Measurements from ENCODE around the gene SMCR8. TPM values are rescaled to one million over a fixed set of nuclear protein-coding genes. Genes with fewer than 3 reads are reported as not detected.

Gene SMCR8
- total RNA-seq, 1 donor from 2014 or later = 20.2 TPM

GRCh38 chr17:18374216-18374615, 59.1 kb downstream of the SMCR8 start:
- Mint-ChIP-seq H3K27me3 (ENCODE audit: low read depth) (peaks cover 5% of the 10 kb centered on the region), H3K36me3 (ENCODE audit: low read depth) (no peaks in the 10 kb centered on the region), H3K4me3 (no peak overlapping the region), H3K9me3 (peaks cover 2% of the 10 kb centered on the region), H3K27ac (ENCODE audit: unreplicated experiment) (no peak overlapping the region), H3K4me1 (no peaks in the 10 kb centered on the region)
- TF ChIP-seq, protein P1, sequence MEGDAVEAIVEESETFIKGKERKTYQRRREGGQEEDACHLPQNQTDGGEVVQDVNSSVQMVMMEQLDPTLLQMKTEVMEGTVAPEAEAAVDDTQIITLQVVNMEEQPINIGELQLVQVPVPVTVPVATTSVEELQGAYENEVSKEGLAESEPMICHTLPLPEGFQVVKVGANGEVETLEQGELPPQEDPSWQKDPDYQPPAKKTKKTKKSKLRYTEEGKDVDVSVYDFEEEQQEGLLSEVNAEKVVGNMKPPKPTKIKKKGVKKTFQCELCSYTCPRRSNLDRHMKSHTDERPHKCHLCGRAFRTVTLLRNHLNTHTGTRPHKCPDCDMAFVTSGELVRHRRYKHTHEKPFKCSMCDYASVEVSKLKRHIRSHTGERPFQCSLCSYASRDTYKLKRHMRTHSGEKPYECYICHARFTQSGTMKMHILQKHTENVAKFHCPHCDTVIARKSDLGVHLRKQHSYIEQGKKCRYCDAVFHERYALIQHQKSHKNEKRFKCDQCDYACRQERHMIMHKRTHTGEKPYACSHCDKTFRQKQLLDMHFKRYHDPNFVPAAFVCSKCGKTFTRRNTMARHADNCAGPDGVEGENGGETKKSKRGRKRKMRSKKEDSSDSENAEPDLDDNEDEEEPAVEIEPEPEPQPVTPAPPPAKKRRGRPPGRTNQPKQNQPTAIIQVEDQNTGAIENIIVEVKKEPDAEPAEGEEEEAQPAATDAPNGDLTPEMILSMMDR (conservative IDR thresholded peaks at IDR 0.05) = no peak
- no peak for DNase-seq (ENCODE audit: low read depth, low spot score)

Small RNA genes lying within 50 kb of the gene (microRNA-seq; reads per million reads assigned to microRNA genes)
- gene MIR6778 = not detected

Other genes with a start within 250 kb of the SMCR8 start
- 40.3 and 41.5 TPM in 2 replicates for gene DRG2, start 227.3 kb upstream of the SMCR8 start, total RNA-seq
- 1.3 and 1.6 TPM in 2 replicates for gene MYO15A, start 206.5 kb upstream of the SMCR8 start, total RNA-seq
- 104 and 109 TPM in 2 replicates for gene ALKBH5, start 131.5 kb upstream of the SMCR8 start, total RNA-seq
- 93.3 and 99.3 TPM in 2 replicates for gene LLGL1, start 89.7 kb upstream of the SMCR8 start, total RNA-seq
- gene FLII, start 56.6 kb upstream of the SMCR8 start, total RNA-seq = 181 and 183 TPM in 2 replicates
- gene MIEF2, start 54.6 kb upstream of the SMCR8 start, total RNA-seq = 8.8 and 12.2 TPM in 2 replicates
- 98.5 and 107 TPM in 2 replicates for gene TOP3A, start 299 bp upstream of the SMCR8 start, total RNA-seq
- gene SHMT1, start 48.3 kb downstream of the SMCR8 start, total RNA-seq = 43.9 and 44.6 TPM in 2 replicates
- not detected in 2 replicates for gene EVPLL, start 62.5 kb downstream of the SMCR8 start, total RNA-seq
- not detected in 2 replicates for gene LGALS9C, start 161.5 kb downstream of the SMCR8 start, total RNA-seq